Fibroblast of lung (primary cell): ENCODE data around the gene FILIP1L.

Experiments
- CTCF ChIP-seq, 2 donors: IDR thresholded peaks in 1 of 2; conservative IDR thresholded peaks in 1 of 2; 1 replicate in 1 of 2; 2 replicates in 1 of 2; pipeline ENCODE4 v1.5.1; 2011 to 2012; ENCODE audit warnings: low read length in 2 of 2, control low read depth in 1 of 2, inconsistent platforms in 1 of 2, low read depth in 1 of 2, mild to moderate bottlenecking in 1 of 2
- EZH2 ChIP-seq: IDR thresholded peaks from 2 replicates; pipeline ENCODE4 v1.5.1; 2012; ENCODE audit warnings: low read length, control low read depth, mild to moderate bottlenecking; ENCODE audit errors: missing control alignments

GRCh38 chr3:99980606-99981005, 133.7 kb downstream of the FILIP1L start:
- no peak for TF ChIP-seq CTCF (conservative IDR thresholded peaks at IDR 0.05 in 1 of 2, IDR thresholded peaks at IDR 0.05 in 1 of 2; ENCODE audit: low read depth in 1 of 2, low read length in 2 of 2)
- no peak for TF ChIP-seq EZH2
